Measurements from ENCODE around the gene COASY. TPM values are rescaled to one million over a fixed set of nuclear protein-coding genes. Genes with fewer than 3 reads are reported as not detected.
A peak's percentile ranks its signal among the peaks of the same experiment; 100 is the strongest.
"Not testable (repeated sequence)": the region's sequence is repeated elsewhere in the genome, so short reads cannot be mapped to it uniquely, and the experiment has no call there.

The COASY gene
- total RNA-seq, 1 donor: 10.2 TPM

DNA sequence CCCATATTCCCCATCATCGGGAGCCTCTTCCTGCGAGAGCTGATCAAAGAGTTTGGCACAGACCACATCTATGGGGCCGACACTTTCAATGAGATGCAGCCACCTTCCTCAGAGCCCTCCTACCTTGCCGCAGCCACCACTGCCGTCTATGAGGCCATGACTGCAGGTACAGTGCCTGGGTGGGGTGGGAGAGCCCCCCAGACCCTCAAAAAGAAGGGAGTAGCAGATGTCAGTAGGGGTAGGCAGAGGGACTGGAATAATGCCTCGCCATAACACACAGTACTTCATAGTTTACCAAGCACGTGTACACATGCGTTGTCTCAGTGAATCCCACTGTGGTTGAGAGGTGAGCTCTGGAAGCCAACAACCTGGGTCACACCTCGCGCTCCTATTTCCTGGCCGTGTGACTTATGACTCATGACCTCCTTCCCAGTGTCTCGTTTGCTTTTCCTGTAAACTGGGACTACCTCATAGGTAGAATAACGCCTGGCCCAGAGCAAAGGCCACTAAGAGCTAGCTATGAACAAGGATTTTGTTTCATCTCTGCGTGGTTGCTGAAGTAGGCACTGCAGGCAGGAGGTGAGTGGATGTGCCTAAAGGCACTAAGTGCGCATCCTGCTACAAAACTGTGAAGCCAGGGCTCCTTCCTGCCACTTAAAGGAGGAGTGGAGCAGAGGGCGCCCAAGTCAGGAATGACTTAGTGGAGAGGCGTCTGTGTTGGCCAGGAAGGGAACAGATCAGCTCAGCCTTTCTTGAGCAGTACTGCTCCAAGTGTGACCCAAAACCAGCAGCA is 20.7 kb upstream of the COASY start:
- no peak overlapping the region for H3K4me3 ChIP-seq (ENCODE audit: low read length)
- H3K9me3 ChIP-seq (ENCODE audit: low read depth, low read length): no peaks in the 10 kb centered on the region
- H3K27me3 ChIP-seq (ENCODE audit: insufficient read depth, low read length): no peaks in the 10 kb centered on the region
- peaks cover 17% of the 10 kb centered on the region for H3K4me1 ChIP-seq (ENCODE audit: insufficient read depth, low read length)

GRCh38 chr17:42543190-42544079 is 18.5 kb upstream of the COASY start:
- H3K4me3 ChIP-seq (ENCODE audit: low read length): no peak overlapping the region
- H3K4me1 ChIP-seq (ENCODE audit: insufficient read depth, low read length): peaks cover 12% of the 10 kb centered on the region
- no peaks in the 10 kb centered on the region for H3K9me3 ChIP-seq (ENCODE audit: low read depth, low read length)
- H3K27me3 ChIP-seq (ENCODE audit: insufficient read depth, low read length): peaks cover 3% of the 10 kb centered on the region

GRCh38 chr17:42544874-42545283 is 17.1 kb upstream of the COASY start:
- Histone ChIP-seq H3K9me3 (ENCODE audit: low read depth, low read length) (no peaks in the 10 kb centered on the region), H3K27me3 (ENCODE audit: insufficient read depth, low read length) (peaks cover 8% of the 10 kb centered on the region), H3K4me3 (ENCODE audit: low read length) (no peak overlapping the region), H3K4me1 (ENCODE audit: insufficient read depth, low read length) (peaks cover 19% of the 10 kb centered on the region)

DNA sequence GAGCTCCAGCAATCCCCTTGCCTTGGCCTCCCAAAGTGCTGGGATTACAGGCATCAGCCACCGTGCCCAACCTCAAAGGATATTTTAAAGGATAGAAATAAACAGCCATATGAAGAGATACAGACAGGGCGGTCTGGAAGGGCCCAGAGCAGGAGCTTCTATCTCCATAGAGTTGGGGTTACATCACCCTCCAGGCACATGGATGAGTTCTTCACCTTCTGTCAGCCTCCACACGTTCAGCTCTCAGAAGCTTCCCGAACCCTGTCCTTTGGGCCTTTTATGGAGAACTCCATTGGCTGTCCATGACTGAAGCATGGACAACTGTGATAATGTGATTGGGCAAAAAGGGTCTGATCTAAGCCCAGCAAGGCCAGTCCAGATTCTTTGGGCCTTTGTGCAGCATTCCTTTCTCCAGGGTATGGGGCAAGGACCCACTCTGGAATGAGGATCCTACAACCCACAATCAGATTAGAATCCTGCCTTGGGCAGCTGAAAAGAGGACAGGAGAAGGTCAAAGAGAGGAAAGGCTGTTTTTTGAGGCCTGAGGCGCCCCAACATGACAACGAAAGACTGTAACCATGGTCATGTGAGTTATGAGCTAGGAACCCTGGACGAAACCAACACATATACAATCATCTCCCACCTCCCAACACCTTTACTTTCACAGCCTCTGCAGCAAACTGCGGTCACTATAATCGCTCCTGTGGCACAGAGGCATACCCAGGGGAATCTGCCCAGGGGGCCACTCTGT is 16.0 kb upstream of the COASY start:
- not testable (repeated sequence) for H3K9me3 ChIP-seq (ENCODE audit: low read depth, low read length); H3K4me3 ChIP-seq (ENCODE audit: low read length); H3K27me3 ChIP-seq (ENCODE audit: insufficient read depth, low read length)
- peaks cover 19% of the 10 kb centered on the region for H3K4me1 ChIP-seq (ENCODE audit: insufficient read depth, low read length)

- Histone ChIP-seq H3K4me3 (ENCODE audit: low read length) (no peak overlapping the region), H3K27me3 (ENCODE audit: insufficient read depth, low read length) (peaks cover 8% of the 10 kb centered on the region), H3K9me3 (ENCODE audit: low read depth, low read length) (no peaks in the 10 kb centered on the region), H3K4me1 (ENCODE audit: insufficient read depth, low read length) (peaks cover 12% of the 10 kb centered on the region)
Measured at GRCh38 chr17:42547001-42547461, 14.9 kb upstream of the COASY start.

DNA sequence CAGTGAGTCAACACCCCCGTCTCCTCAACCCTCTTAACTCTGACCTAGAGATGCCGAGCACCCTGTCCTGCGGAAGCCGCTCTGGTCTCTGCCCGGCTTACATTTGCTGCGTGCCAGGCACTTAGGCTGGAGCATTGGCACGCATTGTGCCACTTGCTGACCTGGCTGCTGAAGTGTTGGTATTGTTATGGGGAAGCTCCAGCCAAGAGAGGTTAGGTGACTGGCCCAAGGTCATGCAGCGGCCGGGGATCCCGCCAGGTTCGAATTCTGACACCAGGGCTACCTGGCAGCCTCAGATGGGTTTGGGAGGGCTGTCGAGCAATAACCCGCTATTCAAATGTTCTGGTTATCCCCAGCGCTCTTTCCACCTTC is 14.3 kb upstream of the COASY start:
- Histone ChIP-seq H3K4me1 (ENCODE audit: insufficient read depth, low read length) (peaks cover 12% of the 10 kb centered on the region), H3K4me3 (ENCODE audit: low read length) (no peak overlapping the region), H3K27me3 (ENCODE audit: insufficient read depth, low read length) (peaks cover 8% of the 10 kb centered on the region), H3K9me3 (ENCODE audit: low read depth, low read length) (no peaks in the 10 kb centered on the region)

GRCh38 chr17:42548070-42548837 is 13.7 kb upstream of the COASY start:
- Histone ChIP-seq H3K27me3 (ENCODE audit: insufficient read depth, low read length) (peaks cover 8% of the 10 kb centered on the region), H3K4me3 (ENCODE audit: low read length) (no peak overlapping the region), H3K9me3 (ENCODE audit: low read depth, low read length) (no peaks in the 10 kb centered on the region), H3K4me1 (ENCODE audit: insufficient read depth, low read length) (peaks cover 13% of the 10 kb centered on the region)

DNA sequence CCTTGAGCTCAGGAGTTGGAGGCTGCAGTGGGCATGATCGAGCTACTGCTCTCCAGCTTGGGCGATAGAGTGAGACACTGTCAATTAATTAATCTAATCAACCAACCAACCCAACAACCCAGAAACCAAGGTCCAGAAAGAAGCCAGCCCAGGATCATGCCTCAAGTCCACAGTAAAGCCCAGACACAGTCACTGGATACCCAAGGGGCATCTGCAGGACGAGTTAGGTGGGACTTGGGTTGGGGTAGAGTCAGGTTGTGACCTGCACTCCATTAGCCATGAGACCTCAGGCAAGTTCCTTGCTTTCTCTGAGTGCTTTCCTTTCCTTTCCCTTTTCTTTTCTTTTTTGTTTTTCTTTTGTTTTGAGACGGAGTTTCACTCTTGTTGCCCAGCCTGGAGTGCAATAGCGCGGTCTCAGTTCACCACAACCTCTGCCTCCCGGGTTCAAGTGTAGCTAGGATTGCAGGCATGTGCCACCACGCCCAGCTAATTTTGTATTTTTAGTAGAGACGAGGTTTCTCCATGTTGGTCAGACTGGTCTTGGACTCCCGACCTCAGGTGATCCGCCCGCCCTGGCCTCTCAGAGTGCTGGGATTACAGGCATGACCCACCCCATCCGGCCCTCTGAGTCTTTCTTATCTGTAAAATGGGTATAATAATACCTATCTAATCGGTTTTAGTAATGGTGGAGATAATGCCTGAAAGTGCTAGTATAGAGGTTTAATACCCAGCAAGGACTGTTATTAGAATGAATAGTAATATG is 12.8 kb upstream of the COASY start:
- H3K4me1 ChIP-seq (ENCODE audit: insufficient read depth, low read length): peaks cover 22% of the 10 kb centered on the region
- H3K4me3 ChIP-seq (ENCODE audit: low read length): no peak overlapping the region
- no peaks in the 10 kb centered on the region for H3K9me3 ChIP-seq (ENCODE audit: low read depth, low read length)
- peaks cover 8% of the 10 kb centered on the region for H3K27me3 ChIP-seq (ENCODE audit: insufficient read depth, low read length)

- not testable (repeated sequence) for H3K4me3 ChIP-seq (ENCODE audit: low read length); H3K27me3 ChIP-seq (ENCODE audit: insufficient read depth, low read length); H3K9me3 ChIP-seq (ENCODE audit: low read depth, low read length)
- H3K4me1 ChIP-seq (ENCODE audit: insufficient read depth, low read length): peaks cover 34% of the 10 kb centered on the region
Measured at GRCh38 chr17:42552736-42553135, 9.2 kb upstream of the COASY start, which contains the start of gene HSD17B1. Gene HSD17B1, plus strand, starts transcription at chr17:42552923. Its CDS starts 11 bp downstream, at chr17:42552934.

DNA sequence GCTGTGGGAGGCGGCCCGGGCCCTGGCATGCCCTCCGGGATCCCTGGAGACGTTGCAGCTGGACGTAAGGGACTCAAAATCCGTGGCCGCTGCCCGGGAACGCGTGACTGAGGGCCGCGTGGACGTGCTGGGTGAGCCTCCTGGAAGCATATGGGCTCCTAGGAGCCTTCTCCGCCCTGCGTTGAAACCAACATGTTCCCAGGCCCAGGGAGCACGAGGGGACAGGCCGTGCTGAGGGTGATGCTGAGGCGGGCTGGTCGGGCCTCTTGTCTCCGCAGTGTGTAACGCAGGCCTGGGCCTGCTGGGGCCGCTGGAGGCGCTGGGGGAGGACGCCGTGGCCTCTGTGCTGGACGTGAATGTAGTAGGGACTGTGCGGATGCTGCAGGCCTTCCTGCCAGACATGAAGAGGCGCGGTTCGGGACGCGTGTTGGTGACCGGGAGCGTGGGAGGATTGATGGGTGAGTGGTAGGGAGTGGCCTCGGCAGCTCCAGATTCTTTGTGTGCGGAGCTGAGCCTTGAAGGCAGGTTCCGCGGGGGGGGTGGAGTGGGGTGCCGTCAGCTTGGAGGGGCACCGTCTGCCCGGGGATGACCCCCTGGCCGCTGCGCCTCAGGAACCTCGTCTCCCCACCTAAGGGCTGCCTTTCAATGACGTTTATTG is 8.7 kb upstream of the COASY start:
- peaks cover 5% of the 10 kb centered on the region for H3K27me3 ChIP-seq (ENCODE audit: insufficient read depth, low read length)
- peaks cover 29% of the 10 kb centered on the region for H3K4me1 ChIP-seq (ENCODE audit: insufficient read depth, low read length)

DNA sequence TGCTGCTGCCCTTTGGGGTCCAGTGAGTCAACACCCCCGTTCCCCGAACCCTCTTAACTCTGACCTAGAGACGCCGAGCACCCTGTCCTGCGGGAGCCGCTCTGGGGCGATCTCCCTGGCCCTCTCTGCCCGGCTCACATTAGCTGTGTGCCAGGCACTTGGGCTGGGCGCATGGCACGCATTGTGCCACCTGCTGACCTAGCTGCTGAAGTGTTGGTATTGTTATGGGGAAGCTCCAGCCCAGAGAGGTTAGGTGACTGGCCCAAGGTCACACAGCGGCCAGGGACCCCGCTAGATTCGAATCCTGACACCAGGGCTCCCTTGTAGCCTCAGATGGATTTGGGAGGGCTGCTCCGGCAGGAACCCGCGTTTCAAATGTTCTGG is 8.1 kb upstream of the COASY start:
- Histone ChIP-seq H3K4me1 (ENCODE audit: insufficient read depth, low read length) (peaks cover 26% of the 10 kb centered on the region), H3K27me3 (ENCODE audit: insufficient read depth, low read length) (peaks cover 3% of the 10 kb centered on the region), H3K9me3 (ENCODE audit: low read depth, low read length) (no peaks in the 10 kb centered on the region), H3K4me3 (ENCODE audit: low read length) (peak overlapping the region; percentile 68)

More for the DNA sequence above, 8.7 kb upstream of the COASY start:
- H3K4me3 ChIP-seq (ENCODE audit: low read length): no peak overlapping the region
- no peaks in the 10 kb centered on the region for H3K9me3 ChIP-seq (ENCODE audit: low read depth, low read length)

- no peaks in the 10 kb centered on the region for H3K27me3 ChIP-seq (ENCODE audit: insufficient read depth, low read length)
- H3K4me3 ChIP-seq (ENCODE audit: low read length): peak overlapping the region; percentile 68
- peaks cover 22% of the 10 kb centered on the region for H3K4me1 ChIP-seq (ENCODE audit: insufficient read depth, low read length)
- H3K9me3 ChIP-seq (ENCODE audit: low read depth, low read length): no peaks in the 10 kb centered on the region
Measured at GRCh38 chr17:42554250-42555121, 7.5 kb upstream of the COASY start.
